Superior temporal gyrus (tissue), 1 donor: ENCODE data around the gene CCNJ.
A peak's percentile ranks its signal among the peaks of the same experiment; 100 is the strongest.
"Not testable (repeated sequence)": the region's sequence is repeated elsewhere in the genome, so short reads cannot be mapped to it uniquely, and the experiment has no call there.

Experiments
- DNase-seq: peaks from one replicate; pipeline ENCODE4 v3.0.0-alpha.2; 2016; ENCODE audit errors: extremely low spot score

Gene CCNJ, protein sequence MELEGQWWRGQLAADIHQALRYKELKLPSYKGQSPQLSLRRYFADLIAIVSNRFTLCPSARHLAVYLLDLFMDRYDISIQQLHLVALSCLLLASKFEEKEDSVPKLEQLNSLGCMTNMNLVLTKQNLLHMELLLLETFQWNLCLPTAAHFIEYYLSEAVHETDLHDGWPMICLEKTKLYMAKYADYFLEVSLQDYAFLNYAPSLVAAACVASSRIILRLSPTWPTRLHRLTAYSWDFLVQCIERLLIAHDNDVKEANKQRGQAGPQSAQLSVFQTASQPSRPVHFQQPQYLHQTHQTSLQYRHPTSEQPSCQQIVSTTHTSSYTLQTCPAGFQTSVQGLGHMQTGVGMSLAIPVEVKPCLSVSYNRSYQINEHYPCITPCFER

DNA sequence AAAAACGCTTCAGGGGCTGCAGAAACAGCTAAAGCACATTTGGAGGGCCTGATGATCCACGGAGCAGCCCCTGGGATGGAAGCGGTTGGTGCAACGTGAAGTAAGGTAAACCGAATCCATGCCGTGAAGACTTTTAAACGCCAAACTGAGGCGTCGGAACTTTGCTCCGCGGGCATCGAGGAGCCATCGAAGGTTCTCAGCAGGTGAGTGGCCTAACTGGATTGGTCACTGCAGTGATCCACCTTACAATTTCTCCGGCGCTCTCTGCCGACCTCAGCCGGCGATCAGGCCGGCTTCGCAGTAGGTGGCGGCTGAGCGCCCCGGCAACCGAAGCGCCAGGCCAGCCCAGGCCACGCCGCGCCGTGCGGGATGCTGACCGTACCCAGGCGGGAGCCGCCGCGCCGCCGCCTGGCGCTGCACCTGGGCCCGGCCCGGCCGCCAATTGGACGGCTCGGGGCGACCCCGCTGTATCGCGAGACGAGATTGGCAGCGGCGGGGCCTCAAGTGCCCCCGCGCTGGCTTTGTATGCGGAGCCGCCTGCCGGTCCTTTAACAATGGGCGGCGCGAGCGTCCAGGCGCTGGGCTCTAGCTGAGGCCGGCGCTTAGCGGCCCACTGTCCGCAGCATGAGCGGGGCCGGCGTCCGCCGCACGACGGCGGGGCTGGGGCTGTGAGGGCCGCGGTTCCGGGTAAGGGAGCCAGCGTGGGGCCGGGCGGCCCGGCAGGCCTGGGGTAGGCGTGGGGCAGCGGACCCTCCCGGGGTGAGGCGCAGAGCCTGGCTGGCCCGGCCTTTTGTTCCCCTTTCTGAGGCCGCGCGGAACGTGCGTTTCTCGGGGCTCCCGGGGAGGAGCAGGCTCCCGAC lies at the start of gene CCNJ:
Gene CCNJ (plus strand): TSS at position 551 of the 860 bp plus-strand sequence. CDS start 811 bp downstream, outside the sequence.
- DNase-seq: peak; percentile 87

DNA sequence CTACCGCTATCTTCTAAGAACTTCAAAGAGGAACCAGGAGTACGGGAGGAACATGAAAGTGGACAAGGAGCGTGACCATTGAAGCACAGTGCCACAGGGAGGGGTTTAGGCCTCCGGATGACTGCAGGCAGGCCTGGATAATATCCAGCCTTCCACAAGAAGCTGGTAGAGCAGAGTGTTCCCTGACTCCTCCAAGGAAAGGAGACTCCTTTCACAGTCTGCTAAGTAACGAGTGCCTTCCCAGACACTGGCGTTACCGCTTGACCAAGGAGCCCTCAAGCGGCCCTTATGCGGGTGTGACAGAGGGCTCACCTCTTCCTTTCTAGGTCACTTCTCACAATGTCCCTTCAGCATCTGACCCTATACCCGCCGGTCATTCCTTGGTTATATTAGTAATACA lies 49.0 kb upstream of the CCNJ start:
- DNase-seq: not testable (repeated sequence)

DNA sequence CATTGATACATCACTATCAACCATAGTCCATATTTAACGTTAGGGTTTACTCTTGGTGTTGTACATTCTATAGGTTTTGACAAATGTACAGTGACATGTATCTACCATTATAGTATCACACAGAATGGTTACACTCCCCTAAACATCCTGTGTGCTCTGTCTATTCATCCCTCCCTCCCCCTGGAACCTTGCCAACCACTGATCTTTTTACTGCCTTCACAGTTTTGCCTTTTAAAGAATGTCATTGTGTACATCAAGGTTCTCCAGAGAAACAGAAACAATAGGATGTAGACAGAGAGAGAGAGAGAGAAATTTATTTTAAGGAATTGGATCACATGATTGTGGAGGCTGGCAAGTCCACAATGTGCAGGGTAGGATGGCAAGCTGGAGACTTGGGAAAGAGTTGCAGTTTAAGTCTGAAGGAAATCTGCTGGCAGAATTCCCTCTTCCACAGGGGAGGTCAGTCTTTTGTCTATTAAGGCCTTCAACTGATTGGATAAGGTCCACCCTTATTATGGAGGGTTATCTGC lies 45.1 kb upstream of the CCNJ start:
- DNase-seq: no peak

DNA sequence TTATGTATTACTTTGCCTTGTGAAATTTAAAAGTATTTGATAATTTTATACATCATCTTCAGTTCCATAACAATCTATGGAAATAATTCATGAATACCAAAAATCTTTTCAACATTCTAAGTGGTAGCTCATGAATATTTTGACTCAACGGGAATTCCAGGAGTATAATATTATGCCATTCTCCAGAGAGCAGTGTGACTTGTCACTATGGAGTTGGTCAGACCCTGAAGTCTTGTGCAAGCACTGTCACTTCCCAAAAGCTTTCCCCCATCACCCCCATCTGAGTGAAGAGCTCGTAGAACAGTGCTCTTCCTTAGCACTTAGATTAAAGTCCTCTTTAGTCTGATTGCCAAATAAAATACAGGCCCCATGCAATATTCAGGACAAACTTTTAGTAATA lies 29.4 kb upstream of the CCNJ start:
- DNase-seq: no peak

DNA sequence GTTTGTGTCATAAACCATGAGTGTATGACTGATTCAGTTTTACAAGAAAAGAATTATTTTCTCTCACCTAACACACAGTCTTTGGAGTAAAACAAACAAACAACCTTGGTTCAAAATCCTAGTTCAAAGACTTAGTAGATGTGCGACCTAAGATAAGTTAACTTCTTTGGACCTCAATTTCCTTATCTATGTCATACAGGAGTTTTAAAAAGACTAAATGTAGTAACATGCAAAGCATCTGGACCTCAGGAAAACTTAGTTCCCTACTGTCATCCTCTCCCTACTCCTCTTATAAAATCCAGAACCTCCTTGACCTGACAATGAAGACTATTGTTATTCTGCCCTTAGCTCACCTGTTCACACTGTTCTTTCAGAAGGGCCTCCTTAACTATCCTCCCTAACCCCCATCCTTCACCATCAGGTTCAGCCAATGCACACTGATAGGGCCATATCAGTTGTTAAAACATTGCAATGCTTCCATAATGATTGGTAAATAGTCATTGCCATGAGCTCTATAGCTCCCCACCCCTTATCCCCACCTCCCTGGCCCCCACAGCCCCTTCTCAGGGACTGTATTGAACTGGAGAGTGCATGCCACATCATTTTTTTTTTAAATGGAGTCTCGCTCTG lies 28.8 kb upstream of the CCNJ start:
- no peak for DNase-seq

DNA sequence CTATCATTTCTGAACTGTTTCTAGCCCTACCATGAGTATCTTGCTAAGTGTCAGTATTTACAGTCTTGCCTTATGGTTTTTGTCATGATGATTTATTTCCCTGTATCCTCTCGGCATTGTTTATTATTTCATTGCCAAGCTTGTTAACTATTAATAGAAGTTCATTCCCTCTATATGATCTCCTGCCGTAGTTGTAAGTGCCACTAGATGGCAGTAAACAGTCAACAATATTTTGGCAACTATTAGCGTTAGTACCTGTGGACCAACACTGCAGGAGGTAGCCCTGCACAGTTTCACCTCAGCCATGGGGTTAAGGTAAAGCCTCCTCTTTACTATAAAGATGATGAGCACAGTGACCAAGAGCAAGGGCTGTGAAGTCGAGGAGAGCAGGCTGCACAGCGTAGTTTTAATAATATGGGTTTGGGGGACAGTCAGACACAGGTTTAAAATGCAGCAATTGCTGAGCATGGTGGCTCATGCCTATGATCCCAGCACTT lies 26.1 kb upstream of the CCNJ start:
- DNase-seq: peak; percentile 85

DNA sequence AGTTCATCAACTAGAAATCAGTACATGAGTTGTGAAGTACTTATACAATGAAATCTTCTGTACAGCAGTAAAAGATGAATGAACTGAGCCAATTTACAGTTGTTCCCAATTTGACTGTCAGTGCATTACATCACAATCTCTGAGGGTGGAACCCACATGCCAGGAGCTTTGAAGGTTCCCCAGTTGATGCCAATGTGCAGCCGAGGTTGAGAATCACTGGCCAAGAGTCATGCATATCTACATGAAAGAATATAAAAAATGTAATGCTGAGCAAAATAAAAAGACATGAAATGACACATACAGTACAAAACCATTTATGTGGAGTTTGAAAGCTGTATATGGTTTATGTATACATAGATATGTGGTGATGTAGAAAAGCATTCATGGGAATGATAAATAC lies 22.1 kb upstream of the CCNJ start:
- no peak for DNase-seq

DNA sequence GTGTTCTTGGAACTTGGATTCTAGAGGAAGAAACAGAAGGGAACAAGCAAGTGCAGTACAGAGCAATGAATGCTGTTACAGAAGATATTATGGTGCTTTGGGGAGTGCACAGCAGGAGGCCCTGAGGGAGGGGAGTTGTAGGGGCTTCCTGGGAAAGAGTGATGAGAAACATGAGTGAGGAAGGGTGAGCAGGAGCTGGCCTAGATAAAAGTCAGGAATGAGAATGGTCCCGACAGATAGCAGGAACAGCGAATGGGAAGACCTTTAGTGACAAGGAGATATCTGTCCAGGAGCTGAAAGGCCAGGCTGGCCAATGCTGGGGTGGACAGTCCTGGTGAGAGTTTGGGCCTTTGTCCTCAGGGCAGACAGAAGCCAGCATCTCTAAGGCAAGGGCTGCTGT lies 20.6 kb upstream of the CCNJ start:
- no peak for DNase-seq

DNA sequence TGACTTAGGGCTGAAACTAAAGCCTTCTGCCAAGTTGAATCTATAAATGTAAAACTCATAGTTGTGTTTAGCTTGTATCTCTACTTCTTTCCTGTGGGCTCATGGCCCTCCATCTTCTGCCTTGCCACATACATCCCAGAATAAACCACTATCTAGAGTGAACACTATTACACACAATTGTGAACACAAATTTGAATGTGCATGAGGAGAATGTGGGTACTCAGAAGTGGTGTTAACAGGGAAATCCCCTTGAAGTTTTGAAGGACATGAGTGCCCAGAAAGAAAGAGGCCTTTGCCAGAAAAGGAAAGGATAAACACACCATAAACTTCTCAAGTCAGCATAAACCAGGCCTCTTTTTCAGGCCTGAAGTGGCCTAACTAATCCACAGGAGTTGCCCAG lies 20.2 kb upstream of the CCNJ start:
- no peak for DNase-seq

DNA sequence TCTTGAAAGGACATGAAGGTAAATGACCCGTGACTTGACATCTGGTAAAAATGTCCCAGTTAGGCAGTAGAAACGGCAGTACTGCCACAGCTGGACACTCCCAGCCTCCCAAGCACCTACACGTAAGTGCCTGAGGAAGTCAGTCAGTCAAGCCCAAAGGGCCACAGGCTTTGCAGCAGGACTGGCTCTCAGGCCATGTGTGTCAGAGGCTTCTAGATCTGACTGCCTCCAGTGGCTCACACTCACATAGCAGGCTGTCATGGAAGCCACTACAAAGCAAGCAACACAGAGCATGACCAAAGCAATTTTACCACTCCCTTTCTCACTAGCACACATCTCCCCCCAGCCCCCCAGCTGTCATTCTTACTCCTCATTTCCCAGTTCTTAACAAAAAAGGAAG lies 17.8 kb upstream of the CCNJ start:
- no peak for DNase-seq

DNA sequence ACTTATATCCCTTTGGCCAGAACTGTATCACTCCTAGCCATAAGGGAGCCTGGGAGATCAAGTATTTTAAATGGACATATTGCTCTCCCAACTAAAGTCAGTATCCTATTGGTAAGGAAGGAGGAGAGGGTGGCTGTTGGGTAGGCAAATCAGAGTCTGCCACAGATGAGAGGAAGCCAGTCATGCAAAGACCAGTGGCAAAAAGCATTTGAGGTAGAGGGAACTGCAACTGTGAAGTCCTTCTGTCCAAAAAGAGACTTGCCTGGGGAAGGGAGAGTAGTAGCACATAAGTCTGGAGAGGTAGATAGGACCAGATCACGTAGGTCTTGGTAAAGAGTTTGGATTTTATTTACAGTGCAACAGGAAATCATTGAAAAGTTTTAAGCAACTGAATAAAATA lies 8.8 kb upstream of the CCNJ start:
- no peak for DNase-seq

DNA sequence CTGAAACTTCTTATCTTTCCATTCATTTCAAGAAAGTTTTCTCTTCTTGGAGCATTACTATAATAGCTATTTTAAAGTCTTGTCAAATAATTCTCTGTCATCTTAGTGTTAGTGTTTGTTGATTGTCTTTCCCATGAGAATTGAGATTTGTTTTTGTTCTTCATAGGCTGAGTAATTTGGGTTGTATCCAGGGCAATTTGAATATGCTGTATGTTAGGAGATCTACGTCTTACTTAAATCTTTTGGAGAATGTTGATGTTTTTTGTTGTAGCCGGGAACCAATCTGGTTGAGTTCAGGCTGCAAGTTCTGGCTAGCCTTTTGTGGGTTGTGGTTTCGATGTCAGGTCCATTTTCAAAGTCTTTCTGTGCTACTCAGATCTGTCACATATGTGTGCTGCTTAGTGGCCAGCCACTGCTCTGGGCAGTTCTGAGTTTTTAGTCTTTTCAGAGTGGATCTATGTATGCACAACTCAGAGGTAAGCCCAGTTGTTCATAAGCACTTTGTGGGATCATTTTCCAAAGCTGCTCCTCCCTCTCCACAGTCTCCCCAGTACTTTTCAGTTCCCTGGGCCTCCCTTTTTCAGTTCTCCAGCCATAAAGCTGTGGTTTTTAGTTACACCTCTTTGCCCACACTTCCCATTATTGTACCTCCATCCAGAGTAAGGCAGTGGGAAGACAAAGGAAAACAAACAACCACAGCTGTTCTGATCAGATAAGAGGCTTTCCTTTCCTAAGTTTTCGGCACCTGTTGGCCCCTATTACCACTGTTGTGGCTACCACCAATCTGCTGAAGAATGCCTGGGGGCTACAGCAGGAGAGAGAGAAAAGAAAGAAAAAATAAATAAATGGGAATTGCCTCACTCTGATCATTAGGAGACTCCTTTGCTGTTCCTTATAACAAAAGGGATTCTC lies 4.7 kb upstream of the CCNJ start:
- DNase-seq: no peak

DNA sequence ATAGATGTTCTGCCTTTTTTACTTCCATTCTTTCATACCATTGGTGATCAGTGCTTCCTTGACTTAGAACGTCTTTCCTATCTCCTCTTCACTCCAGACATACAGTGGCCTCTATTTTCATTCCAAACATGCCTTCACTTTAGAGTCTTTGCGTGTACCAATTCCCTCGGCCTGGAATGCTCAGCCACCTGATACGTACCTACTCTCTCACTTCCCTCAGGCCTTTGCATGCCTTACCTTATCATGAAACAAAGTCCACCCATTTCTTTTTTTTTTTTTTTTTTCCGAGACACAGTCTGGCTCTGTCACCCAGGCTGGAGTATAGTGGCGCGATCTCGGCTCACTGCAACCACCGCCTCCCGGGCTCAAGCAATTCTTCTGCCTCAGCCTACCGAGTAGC lies 2.2 kb upstream of the CCNJ start:
- no peak for DNase-seq

DNA sequence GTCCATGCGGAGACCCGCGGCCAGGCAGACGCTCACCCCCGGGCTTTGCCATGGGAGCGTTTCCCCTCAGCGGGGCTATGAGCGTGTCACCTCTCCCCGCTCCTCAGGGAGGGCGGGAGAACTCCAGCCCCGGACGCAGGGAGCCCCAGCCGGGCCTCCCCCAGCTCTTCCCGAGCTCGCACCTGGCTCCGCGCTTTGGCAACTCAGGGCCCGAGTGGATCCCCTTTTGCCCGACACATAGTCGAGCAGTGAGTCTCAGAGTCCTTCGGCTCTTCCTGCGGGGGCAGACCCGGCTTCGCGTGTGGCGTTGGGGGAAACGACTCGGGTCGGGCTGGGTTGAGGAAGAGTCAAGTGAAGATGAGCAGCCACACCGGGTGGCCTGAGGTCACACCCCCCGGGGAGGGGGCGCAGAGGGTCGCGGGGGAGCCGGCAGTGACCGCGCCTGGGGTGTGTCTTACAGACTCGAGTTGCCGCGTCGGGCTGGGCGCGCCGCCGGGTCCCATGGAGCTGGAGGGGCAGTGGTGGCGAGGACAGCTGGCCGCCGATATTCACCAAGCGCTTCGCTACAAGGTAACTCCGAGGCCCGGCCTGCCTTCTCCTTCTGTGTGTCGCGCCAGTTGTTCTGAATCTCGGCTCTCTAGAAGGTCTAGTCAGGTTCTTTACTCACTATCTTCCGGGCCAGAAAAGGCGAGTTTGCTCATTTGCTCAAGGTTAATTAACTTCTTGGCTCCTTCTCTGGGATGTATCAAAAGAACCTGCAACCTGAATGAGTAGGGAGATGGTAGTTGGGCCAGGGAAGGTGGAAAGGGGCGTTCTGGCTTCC lies 721 bp downstream of the CCNJ start:
- DNase-seq: peak; percentile 31

DNA sequence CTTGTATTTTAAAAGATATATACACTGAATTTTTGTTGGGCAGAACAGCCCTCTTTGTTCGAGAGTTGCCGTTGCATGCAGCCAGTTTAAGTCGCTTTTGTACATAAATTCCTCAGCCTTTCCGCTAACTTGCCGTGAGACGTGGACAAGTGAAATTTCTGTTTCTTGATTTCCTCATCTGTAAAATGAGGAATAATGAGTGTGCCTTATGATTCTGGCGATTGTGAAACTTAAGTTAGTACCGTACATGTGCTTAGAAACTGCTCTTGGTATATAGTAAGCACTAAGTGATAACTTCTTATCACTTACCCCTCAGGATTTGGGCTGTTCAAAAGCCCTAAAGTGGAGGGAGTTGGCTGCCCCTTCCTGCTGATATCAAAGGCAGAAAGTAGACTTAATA lies 1.4 kb downstream of the CCNJ start:
- no peak for DNase-seq

DNA sequence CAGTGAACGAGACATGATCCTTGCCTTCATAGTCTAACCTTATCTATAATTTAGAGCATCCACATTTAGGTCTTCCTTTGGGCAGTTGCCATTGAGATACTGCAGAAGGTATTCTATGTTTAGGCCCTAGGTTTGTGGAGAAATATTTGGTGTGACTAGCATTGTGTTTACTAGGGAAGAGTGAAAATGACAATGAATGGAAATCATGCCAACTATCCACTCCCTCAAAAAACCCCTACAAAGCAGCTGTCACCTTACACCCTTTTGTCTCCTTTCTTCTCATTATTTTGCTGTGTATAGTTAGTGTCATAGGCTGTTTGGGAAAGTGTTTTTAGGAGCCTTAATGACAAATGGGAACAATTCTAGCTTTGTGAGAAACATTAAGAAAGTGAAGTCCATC lies 3.2 kb downstream of the CCNJ start:
- no peak for DNase-seq

DNA sequence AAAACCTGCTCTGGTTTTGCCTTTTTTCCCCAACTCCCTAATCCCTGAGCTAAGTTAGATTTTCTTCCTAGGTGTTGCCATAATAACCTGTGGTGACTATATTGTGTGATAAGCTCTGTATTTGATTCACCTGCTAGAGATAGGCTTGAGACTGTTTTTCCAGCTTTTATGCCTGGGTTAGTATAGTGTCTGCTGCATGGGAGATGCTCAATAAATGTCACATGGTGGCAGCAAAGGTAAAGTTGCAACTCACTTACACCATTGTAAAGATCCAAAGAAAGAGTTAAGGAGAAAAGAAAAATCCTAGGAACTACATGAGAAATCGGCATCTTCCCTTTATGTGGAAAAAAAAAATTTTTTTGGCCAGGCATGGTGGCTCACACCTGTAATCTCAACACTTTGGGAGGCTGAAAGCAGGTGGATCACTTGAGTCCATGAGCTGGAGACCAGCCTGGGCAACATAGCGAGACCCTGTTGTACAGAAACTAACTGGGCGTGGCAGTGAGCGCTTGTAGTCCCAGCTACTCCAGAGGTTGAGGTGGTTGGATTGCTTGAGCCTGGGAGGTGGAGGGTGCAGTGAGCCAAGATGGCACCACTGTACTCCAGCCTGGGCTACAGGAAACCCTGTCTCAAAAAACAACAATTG lies 3.7 kb downstream of the CCNJ start:
- DNase-seq: no peak

DNA sequence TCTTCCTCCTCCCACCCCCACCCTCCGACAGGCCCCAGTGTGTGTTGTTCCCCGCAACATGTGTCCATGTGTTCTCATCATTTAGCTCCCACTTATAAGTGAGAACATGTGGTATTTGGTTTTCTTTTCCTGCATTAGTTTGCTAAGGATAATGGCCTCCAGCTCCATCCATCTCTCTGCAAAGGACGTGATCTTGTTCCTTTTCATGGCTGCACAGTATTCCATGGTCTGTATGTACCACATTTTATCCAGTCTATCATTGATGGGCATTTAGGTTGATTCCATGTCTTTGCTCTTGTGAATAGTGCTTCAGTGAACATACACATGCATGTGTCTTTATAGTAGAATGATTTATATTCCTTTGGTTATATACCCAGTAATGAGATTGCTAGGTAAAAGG lies 4.5 kb downstream of the CCNJ start:
- not testable (repeated sequence) for DNase-seq

DNA sequence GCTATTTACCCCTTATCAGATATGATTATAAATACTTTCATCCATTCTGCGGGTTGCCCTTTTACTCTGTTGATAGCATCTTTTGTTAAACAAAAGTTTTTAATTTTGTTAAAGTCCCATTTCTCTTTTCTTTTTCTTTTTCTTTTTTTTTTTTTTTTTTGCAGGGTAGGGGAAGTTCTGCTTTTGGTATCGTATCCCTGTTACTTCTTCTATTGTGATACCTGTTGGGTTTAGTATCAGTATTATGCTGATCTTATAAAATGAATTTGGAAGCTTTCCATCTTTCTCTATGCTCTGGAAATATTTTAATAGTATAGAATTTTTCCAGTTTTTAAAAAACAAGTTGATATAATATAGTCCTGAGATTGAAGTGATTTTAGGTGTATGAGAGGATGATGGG lies 6.0 kb downstream of the CCNJ start:
- DNase-seq: no peak

DNA sequence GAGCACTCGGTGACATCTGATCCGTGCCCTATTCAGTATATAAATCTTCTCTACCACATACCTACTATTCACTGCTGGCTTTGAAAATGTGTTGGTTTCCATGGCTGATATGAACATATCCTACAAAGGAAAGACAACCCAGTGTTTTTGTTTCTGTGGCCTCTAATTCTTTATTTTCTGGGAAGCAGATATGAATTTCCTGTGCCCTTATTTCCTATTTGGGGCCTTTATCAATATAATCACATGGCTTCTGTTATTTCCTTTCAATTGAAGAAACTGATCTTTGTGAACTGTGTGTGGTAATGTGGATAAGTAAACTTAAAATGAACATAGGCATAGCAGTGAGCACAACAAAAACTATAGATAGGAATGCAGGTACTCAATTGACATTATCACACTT lies 10.6 kb downstream of the CCNJ start:
- DNase-seq: no peak
